ENCODE measurements around the gene ARHGAP15.

DNA sequence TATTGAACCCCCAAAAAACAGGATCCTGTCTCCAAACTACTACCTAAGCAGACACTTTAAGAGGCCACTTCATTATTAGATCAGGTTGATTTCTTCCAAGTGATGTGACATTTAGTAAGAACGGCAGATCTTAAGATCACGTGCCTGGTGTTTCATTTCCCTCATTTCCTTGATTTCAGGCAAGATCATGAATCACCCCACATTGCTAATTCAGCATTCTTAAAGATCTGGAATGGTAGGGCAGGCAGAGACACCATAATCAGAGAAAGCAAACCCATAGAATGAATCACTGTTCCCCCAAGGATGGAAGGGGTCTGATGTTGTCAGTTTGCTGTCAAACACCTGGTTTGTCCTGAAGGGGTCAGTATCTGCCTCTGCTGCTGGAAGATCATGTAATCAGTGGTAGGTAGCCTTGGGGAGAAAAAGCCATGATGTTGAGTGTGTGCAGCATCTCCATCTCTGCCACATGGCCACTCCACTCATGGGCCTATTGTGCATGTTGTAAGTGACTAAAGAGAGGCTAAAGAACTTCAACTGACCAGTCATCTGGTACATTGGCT lies 133.9 kb downstream of the ARHGAP15 start:
- TF ChIP-seq, protein P1, sequence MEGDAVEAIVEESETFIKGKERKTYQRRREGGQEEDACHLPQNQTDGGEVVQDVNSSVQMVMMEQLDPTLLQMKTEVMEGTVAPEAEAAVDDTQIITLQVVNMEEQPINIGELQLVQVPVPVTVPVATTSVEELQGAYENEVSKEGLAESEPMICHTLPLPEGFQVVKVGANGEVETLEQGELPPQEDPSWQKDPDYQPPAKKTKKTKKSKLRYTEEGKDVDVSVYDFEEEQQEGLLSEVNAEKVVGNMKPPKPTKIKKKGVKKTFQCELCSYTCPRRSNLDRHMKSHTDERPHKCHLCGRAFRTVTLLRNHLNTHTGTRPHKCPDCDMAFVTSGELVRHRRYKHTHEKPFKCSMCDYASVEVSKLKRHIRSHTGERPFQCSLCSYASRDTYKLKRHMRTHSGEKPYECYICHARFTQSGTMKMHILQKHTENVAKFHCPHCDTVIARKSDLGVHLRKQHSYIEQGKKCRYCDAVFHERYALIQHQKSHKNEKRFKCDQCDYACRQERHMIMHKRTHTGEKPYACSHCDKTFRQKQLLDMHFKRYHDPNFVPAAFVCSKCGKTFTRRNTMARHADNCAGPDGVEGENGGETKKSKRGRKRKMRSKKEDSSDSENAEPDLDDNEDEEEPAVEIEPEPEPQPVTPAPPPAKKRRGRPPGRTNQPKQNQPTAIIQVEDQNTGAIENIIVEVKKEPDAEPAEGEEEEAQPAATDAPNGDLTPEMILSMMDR (IDR thresholded peaks at IDR 0.05 in 8 of 11, conservative IDR thresholded peaks at IDR 0.05 in 3 of 11): peak in 1 of 11 experiments; percentile 17
- no peak for TF ChIP-seq POLR2A (IDR thresholded peaks at IDR 0.05)

Data from spleen (tissue), 7 donors.